K562 (cell line): Measurements from ENCODE around the gene LCN15. TPM values are rescaled to one million over a fixed set of nuclear protein-coding genes. Genes with fewer than 3 reads are reported as not detected.
A peak's percentile ranks its signal among the peaks of the same experiment; 100 is the strongest.

Experiments used
- CBFB ChIP-seq: sonication (generic); formaldehyde crosslinking; IDR thresholded peaks from 2 replicates; pipeline ENCODE4 v1.4.0; 2020; ENCODE audit warnings: mild to moderate bottlenecking, missing genetic modification reagents
- ETS2 ChIP-seq: IDR thresholded peaks from 2 replicates; pipeline ENCODE4 v1.6.1; 2016; ENCODE audit warnings: borderline replicate concordance, missing genetic modification characterization, mild to moderate bottlenecking, moderate library complexity, missing compliant biosample characterization; ENCODE audit not compliant: poor library complexity, severe bottlenecking
- FOXO4 ChIP-seq: fragments of 450-650 bp; formaldehyde crosslinking; IDR thresholded peaks from 2 replicates; pipeline ENCODE4 v1.4.0; 2020; ENCODE audit warnings: mild to moderate bottlenecking, moderate library complexity
- HNRNPH1 ChIP-seq: fragments of 200-400 bp; formaldehyde crosslinking; optimal IDR thresholded peaks from 2 replicates; pipeline ENCODE3; 2017; ENCODE audit warnings: low read depth, mild to moderate bottlenecking, low read length, moderate library complexity
- HSF4 ChIP-seq: fragments of 250-450 bp; sonication (Bioruptor Pico); IDR thresholded peaks from 2 replicates; pipeline ENCODE4 v2.1.2; 2022; ENCODE audit warnings: mild to moderate bottlenecking, moderate library complexity, borderline replicate concordance
- MXD1 ChIP-seq: fragments of 250-450 bp; sonication (Bioruptor Pico); IDR thresholded peaks from 2 replicates; pipeline ENCODE4 v1.8.0; 2021; ENCODE audit warnings: borderline replicate concordance, mild to moderate bottlenecking, moderate library complexity; ENCODE audit not compliant: poor library complexity, severe bottlenecking
- PYGO2 ChIP-seq: fragments of 450-650 bp; IDR thresholded peaks from 2 replicates; pipeline ENCODE4 v1.6.1; 2016; ENCODE audit warnings: mild to moderate bottlenecking, missing genetic modification characterization, moderate library complexity, missing compliant biosample characterization
- TAF7 ChIP-seq: fragments of 450-650 bp; IDR thresholded peaks from 2 replicates; pipeline ENCODE4 v1.6.1; 2016; ENCODE audit warnings: missing genetic modification characterization, missing compliant biosample characterization
- TSHZ1 ChIP-seq: fragments of 250-450 bp; sonication (Bioruptor Pico); IDR thresholded peaks from 2 replicates; pipeline ENCODE4 v1.4.0; 2020; ENCODE audit warnings: mild to moderate bottlenecking, moderate library complexity
- ZBTB40 ChIP-seq, 2 experiments: fragments of 450-650 bp in 1 of 2; sonication (generic) in 1 of 2; formaldehyde crosslinking in 1 of 2; IDR thresholded peaks; 2 replicates each; pipeline versions ENCODE4 v1.7.1 to v1.9.0; 2016 to 2022; ENCODE audit warnings: inconsistent platforms in 1 of 2, mild to moderate bottlenecking in 1 of 2, missing genetic modification reagents in 1 of 2
- ZNF239 ChIP-seq: fragments of 250-450 bp; sonication (Bioruptor Pico); IDR thresholded peaks from 2 replicates; pipeline ENCODE4 v1.4.0; 2020; ENCODE audit warnings: mild to moderate bottlenecking
- ZNF644 ChIP-seq: fragments of 200-800 bp; sonication (Bioruptor generic); IDR thresholded peaks from 2 replicates; pipeline ENCODE4 v1.6.1; 2016; ENCODE audit warnings: low read depth, missing genetic modification characterization, missing compliant biosample characterization
- polyA plus RNA-seq, 8 experiments: library from polyadenylated mRNA; depleted of rRNA in 4 of 8; stranded (reverse) in 5 of 8; unstranded in 3 of 8; fragments of >200 nt; fragmentation: Nextera tagmentation in 2 of 8; fragmentation: Illumina TruSeq in 1 of 8; extraction: Ambion mirVana in 2 of 8; extraction: Trizol in 1 of 8; gene quantifications; 2 replicates each; pipeline versions ENCODE4 v1.2.1 to v1.2.3, GENCODE V29; 2011 to 2014; ENCODE audit warnings: inconsistent platforms in 1 of 8, missing spikeins in 1 of 8
- total RNA-seq, 7 experiments: library from RNA; depleted of rRNA in 6 of 7; stranded (reverse); fragments of >200 nt in 6 of 7; fragmentation: Illumina TruSeq in 2 of 7; extraction: Trizol in 2 of 7; gene quantifications; 2 replicates each; pipeline versions ENCODE4 v1.2.1 to v1.2.3, GENCODE V29; 2011 to 2021; ENCODE audit warnings: low replicate concordance in 1 of 7

LCN15 gene
- total and polyA plus RNA-seq, 9 of the 15 experiments (the other 6 are each of a cell fraction or from before 2014, with no cell fraction given), result 0.66 TPM; not detected in 8

- 0 out of 2 replicates have a peak, but pooled peaks have one; percentile 24 for TF ChIP-seq FOXO4 (CRISPR knock-in tag)
- peak; percentile 88; the same call in 1 of the 2 replicates for TF ChIP-seq HSF4 (CRISPR knock-in tag)
- TF ChIP-seq ZBTB40 (IDR thresholded peaks at IDR 0.05), result peak; percentile 43; the same call in 1 of the 2 replicates
- no peak for TF ChIP-seq ZBTB40 (CRISPR knock-in tag; IDR thresholded peaks at IDR 0.05)
- peak; percentile 80; the same call in 1 of the 2 replicates for TF ChIP-seq TSHZ1 (CRISPR knock-in tag)
- no peak for TF ChIP-seq CBFB
- peak; percentile 79 for TF ChIP-seq PYGO2
- peak; percentile 77 for TF ChIP-seq ZNF239
- peak; percentile 83 for TF ChIP-seq ZNF644
- no peak for TF ChIP-seq ETS2 (tag)
- TF ChIP-seq TAF7, result peak; percentile 83
- peak; percentile 65 for TF ChIP-seq MXD1 (CRISPR knock-in tag)
- TF ChIP-seq HNRNPH1, result no peak
Measured at GRCh38 chr9:136789523-136789937, 25.2 kb upstream of the LCN15 start (continued).
